HCT116 (cell line): ENCODE data around the gene ZBTB7C. TPM values are rescaled to one million over a fixed set of nuclear protein-coding genes. Genes with fewer than 3 reads are reported as not detected.

ENCODE experiments used
- ATAC-seq: fragments of 200-7000 bp; cut with Tn5 transposase; 2 replicates; pipeline ENCODE4 v1.9.1; 2020; ENCODE audit warnings: mild to moderate bottlenecking, moderate library complexity
- BruUV-seq: library from RNA; stranded (reverse); fragments of 400-500 nt; replicated peaks from 2 replicates; lab custom pipeline; 2021; lab: Mats Ljungman, UMichigan
- CTCF ChIA-PET: fragments of 300-600 bp; sonication (Branson Sonifier 250); formaldehyde crosslinking; loops from one replicate; lab custom pipeline; 2021; ENCODE audit warnings: antibody characterized with exemption; lab: Charles Lee
- POLR2A ChIA-PET: fragments of 300-600, 350-600 bp; sonication (Branson Sonifier 250); formaldehyde crosslinking; loops from one replicate; lab custom pipeline; 2021; ENCODE audit warnings: antibody characterized with exemption; lab: Charles Lee
- RAD21 ChIA-PET, 2 experiments: fragments of 300-600 bp; sonication (Branson Sonifier 250); formaldehyde crosslinking; loops; one replicate each; lab custom pipeline; 2023; ENCODE audit warnings: low total read pairs in 2 of 2; ENCODE audit not compliant: uncharacterized antibody in 2 of 2, unreplicated experiment in 2 of 2, low non-redundant PET in 1 of 2; lab: Charles Lee
- DNase-seq: peaks from one replicate; pipeline ENCODE4 v3.0.0-alpha.2; 2010; ENCODE audit warnings: low read depth, low spot score
- H2AFZ ChIP-seq: fragments of 200-600 bp; shearing (Covaris generic), sonication (generic); 2 replicates; pipeline ENCODE4 v1.6.1; 2017; ENCODE audit warnings: low read depth, mixed run types, mixed read lengths, antibody characterized with exemption, low read length; ENCODE audit not compliant: poor library complexity, severe bottlenecking
- H3K27ac ChIP-seq: 2 replicates; pipeline ENCODE4 v1.5.1; 2012; ENCODE audit warnings: low read depth, low read length
- H3K27me3 ChIP-seq: fragments of 200-600 bp; sonication (generic); 2 replicates; pipeline ENCODE4 v1.6.1; 2016; ENCODE audit warnings: mixed run types, low read length, mixed read lengths; ENCODE audit not compliant: insufficient read depth
- H3K36me3 ChIP-seq, 2 experiments: fragments of 200-500 bp in 1 of 2; fragments of 200-600 bp in 1 of 2; sonication (Bioruptor generic) in 1 of 2; sonication (generic) in 1 of 2; 2 replicates each; pipeline versions ENCODE4 v1.5.1 to v1.6.1; 2014 to 2016; ENCODE audit warnings: low read length in 2 of 2, inconsistent platforms in 1 of 2, mixed read lengths in 1 of 2, mixed run types in 1 of 2; ENCODE audit not compliant: insufficient read depth in 2 of 2, control insufficient read depth in 1 of 2
- H3K4me1 ChIP-seq, 2 experiments: fragments of 200-600 bp in 1 of 2; sonication (generic) in 1 of 2; 2 replicates each; pipeline versions ENCODE4 v1.5.1 to v1.6.1; 2012 to 2017; ENCODE audit warnings: low read length in 2 of 2, inconsistent platforms in 1 of 2, mild to moderate bottlenecking in 1 of 2, mixed read lengths in 1 of 2, mixed run types in 1 of 2, moderate library complexity in 1 of 2; ENCODE audit not compliant: insufficient read depth in 2 of 2, control insufficient read depth in 1 of 2
- H3K4me2 ChIP-seq: fragments of 200-600 bp; sonication (generic); 2 replicates; pipeline ENCODE4 v1.6.1; 2017; ENCODE audit warnings: mixed run types, low read length, mixed read lengths
- H3K4me3 ChIP-seq, 2 experiments: fragments of 200-600 bp in 1 of 2; sonication (generic) in 1 of 2; replicated peaks in 1 of 2; 2 replicates each; pipeline ENCODE4 v1.5.1; 2011 to 2016; ENCODE audit warnings: low read length in 2 of 2, control low read depth in 1 of 2, low read depth in 1 of 2, mild to moderate bottlenecking in 1 of 2, mixed read lengths in 1 of 2, mixed run types in 1 of 2
- H3K79me2 ChIP-seq: fragments of 200-600 bp; sonication (generic); 2 replicates; pipeline ENCODE4 v1.6.1; 2017; ENCODE audit warnings: mild to moderate bottlenecking, mixed run types, low read length, moderate library complexity, mixed read lengths; ENCODE audit not compliant: insufficient read depth
- H3K9ac ChIP-seq: fragments of 200-600 bp; sonication (generic); 2 replicates; pipeline ENCODE4 v1.6.1; 2016; ENCODE audit warnings: low read length, mixed read lengths
- H3K9me2 ChIP-seq: fragments of 200-600 bp; sonication (generic), shearing (Covaris generic); 2 replicates; pipeline ENCODE4 v1.6.1; 2017; ENCODE audit warnings: mixed run types, mild to moderate bottlenecking, moderate library complexity; ENCODE audit not compliant: insufficient read depth
- H3K9me3 ChIP-seq, 2 experiments: fragments of 200-500 bp in 1 of 2; fragments of 200-600 bp in 1 of 2; sonication (Bioruptor generic) in 1 of 2; sonication (generic) in 1 of 2; 2 replicates each; pipeline ENCODE4 v1.6.1; 2014 to 2017; ENCODE audit warnings: low read length in 2 of 2, mixed read lengths in 2 of 2, inconsistent platforms in 1 of 2, low read depth in 1 of 2, mild to moderate bottlenecking in 1 of 2, mixed run types in 1 of 2, moderate library complexity in 1 of 2; ENCODE audit not compliant: control insufficient read depth in 1 of 2, insufficient read depth in 1 of 2
- H4K20me1 ChIP-seq: fragments of 200-600 bp; sonication (generic), shearing (Covaris generic); 2 replicates; pipeline ENCODE4 v1.6.1; 2017; ENCODE audit warnings: mixed run types, mild to moderate bottlenecking, moderate library complexity; ENCODE audit not compliant: insufficient read depth
- CBX3 ChIP-seq: IDR thresholded peaks from 2 replicates; pipeline ENCODE4 v1.6.1; 2012; ENCODE audit warnings: low read depth
- ELF1 ChIP-seq: IDR thresholded peaks from 2 replicates; pipeline ENCODE4 v1.6.1; 2012; ENCODE audit warnings: low read depth, borderline replicate concordance
- JUND ChIP-seq: IDR thresholded peaks from 2 replicates; pipeline ENCODE4 v1.6.1; 2012
- TCF7L2 ChIP-seq: IDR thresholded peaks from 2 replicates; pipeline ENCODE4 v1.7.0; 2011; ENCODE audit warnings: borderline replicate concordance, inconsistent platforms; ENCODE audit not compliant: insufficient read depth, insufficient read length; ENCODE audit errors: extremely low read depth
- ZNF274 ChIP-seq: fragments of 200-500 bp; sonication (Bioruptor generic); IDR thresholded peaks from 2 replicates; pipeline ENCODE4 v1.6.1; 2014; ENCODE audit warnings: mild to moderate bottlenecking, low read depth, low read length, inconsistent platforms
- intact Hi-C: fragments of 100-400 bp; cut with micrococcal nuclease; formaldehyde crosslinking; loops from 2 replicates; pipeline ENCODE4 v1.10.0; 2022
- total RNA-seq: library from RNA; stranded (reverse); gene quantifications from one replicate; pipeline ENCODE4 v1.2.1, GENCODE V29; 2021; ENCODE audit not compliant: unreplicated experiment

The ZBTB7C gene
- total RNA-seq, 1 experiment from 2014 or later: 0.37 TPM

- DNase-seq (no peak), ATAC-seq (no peak)
- no peaks in the 10 kb centered on the region for H3K36me3 ChIP-seq
- peak overlapping the region; percentile 60 for H3K4me2 ChIP-seq
- CTCF ChIA-PET: no interaction called here
- intact Hi-C loops: loop anchor here (5.0 to 10.0 kb wide), 2 partner anchors 232 to 850 kb away; partner anchors contain the start of gene HDHD2
- POLR2A ChIA-PET: interaction anchor here (1.2 kb wide), 1 partner anchor 17 kb away, joined by 3 read pairs; no protein-coding TSS in a partner anchor
- no TSS peak for BruUV-seq
- TF ChIP-seq CBX3 (no peak), ELF1 (no peak)
- TF ChIP-seq, all 23 proteins: peak for 0
- Histone ChIP-seq H4K20me1 (no peaks in the 10 kb centered on the region), H2AFZ (peak overlapping the region; percentile 19), H3K4me1 (peaks cover 41 to 44% of the 10 kb centered on the region in 2 experiments), H3K4me3 (no peak overlapping the region), H3K79me2 (no peaks in the 10 kb centered on the region), H3K9me3 (no peaks in the 10 kb centered on the region), H3K9me2 (no peaks in the 10 kb centered on the region), H3K27ac (peak overlapping the region; percentile 62), H3K9ac (peak overlapping the region; percentile 32; the same call in 1 of the 2 replicates), H3K27me3 (no peaks in the 10 kb centered on the region)
- RAD21 ChIA-PET: interaction anchor here in 1 of 2 experiments (0.7 kb wide), 1 partner anchor 87 kb away, joined by 4 read pairs; no protein-coding TSS in a partner anchor
These were observed 404.6 kb downstream of the ZBTB7C start for GRCh38 chr18:48004577-48004976.

DNA sequence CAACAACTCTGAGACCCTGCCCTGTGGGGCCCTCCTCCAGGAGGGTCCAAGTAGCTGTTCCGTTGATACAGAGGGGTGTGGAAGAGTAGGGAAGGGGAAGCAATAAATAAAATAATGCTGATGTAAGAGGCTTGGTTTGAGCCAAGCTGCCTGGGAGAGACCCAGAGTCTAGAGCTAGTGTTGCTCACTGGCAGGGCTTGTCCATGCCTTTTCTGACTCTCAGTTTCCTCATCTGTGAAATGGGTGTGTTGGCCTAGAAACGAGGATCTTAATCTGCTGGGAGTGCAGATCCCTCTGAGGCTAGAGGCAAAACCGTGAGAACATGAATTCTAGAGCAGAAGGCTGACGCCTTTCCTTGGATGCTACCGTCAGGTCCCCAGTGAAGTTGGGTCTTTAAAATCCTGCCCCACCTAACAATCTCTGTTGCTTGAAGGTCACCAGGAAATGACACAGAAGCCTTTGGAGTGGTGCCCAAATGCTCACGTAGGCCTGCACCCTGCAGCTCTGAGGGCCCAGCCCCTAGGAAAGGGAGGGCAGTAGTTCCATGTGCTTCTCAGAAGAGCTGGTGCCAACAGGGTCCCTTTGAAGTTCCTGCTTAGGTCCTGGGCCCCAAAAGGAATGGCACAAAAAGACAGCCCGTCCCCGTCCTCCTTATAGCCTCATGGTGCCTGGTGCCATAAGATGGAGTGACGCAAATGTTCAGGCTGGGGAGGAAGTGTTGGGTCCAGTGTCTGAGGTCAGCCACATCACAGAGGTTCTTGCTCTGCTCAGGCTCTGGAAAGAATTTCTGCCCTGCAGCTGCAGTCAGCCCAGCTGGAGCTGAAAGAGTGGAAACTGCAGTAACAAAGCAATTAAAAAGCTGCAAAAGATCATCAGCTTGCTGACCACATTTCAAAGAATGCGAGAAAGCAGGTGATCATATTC is 405.5 kb downstream of the ZBTB7C start:
- POLR2A ChIA-PET: no interaction called here
- peak; percentile 97 for TF ChIP-seq TCF7L2
- no peak for TF ChIP-seq ZNF274
- no peak for TF ChIP-seq JUND
- Histone ChIP-seq H3K9me3 (no peaks in the 10 kb centered on the region), H3K4me2 (peak overlapping the region; percentile 60), H3K27ac (peak overlapping the region; percentile 62), H3K4me1 (peaks cover 35 to 38% of the 10 kb centered on the region in 2 experiments), H3K9me2 (no peaks in the 10 kb centered on the region), H3K79me2 (no peaks in the 10 kb centered on the region), H3K9ac (peak overlapping the region; percentile 32), H3K36me3 (no peaks in the 10 kb centered on the region), H4K20me1 (no peaks in the 10 kb centered on the region), H3K4me3 (peak overlapping the region in 1 of 2 experiments; percentile 25; a peak in 1 of 4 replicates), H2AFZ (peak overlapping the region; percentile 19), H3K27me3 (no peaks in the 10 kb centered on the region)
- CTCF ChIA-PET: no interaction called here
- intact Hi-C loops: loop anchor here (2.0 to 10.0 kb wide), 3 partner anchors 73 to 849 kb away; partner anchors contain the start of genes HDHD2 and SMAD2
- peak; percentile 15; the same call in 1 of the 2 replicates for ATAC-seq
- DNase-seq: peak; percentile 72
- BruUV-seq: TSS peak; percentile 77
- RAD21 ChIA-PET: interaction anchor here in 1 of 2 experiments (1.4 kb wide), 1 partner anchor 231 kb away, joined by 3 read pairs; no protein-coding TSS in a partner anchor
